GM13976 (cell line): ENCODE measurements around the gene SIAH3.

Experiments
- DNase-seq: peaks from one replicate; pipeline ENCODE4 v3.0.0; 2012; ENCODE audit warnings: low spot score
- CTCF ChIP-seq: IDR thresholded peaks from 2 replicates; pipeline ENCODE4 v1.5.1; 2012; ENCODE audit warnings: borderline replicate concordance, mild to moderate bottlenecking; ENCODE audit not compliant: insufficient read depth; ENCODE audit errors: extremely low read depth, missing control alignments, control extremely low read depth
- in situ Hi-C: fragments of 300-500 bp; cut with MboI; formaldehyde crosslinking; loops from one replicate; pipeline ENCODE4 v1.12.0; 2022; ENCODE audit warnings: low sequenced_read_pairs, mixed read lengths, inconsistent platforms; ENCODE audit not compliant: unreplicated experiment

The SIAH3 gene

GRCh38 chr13:45870232-45870631 is 18.7 kb upstream of the SIAH3 start:
- DNase-seq = no peak
- no peak for TF ChIP-seq CTCF
- in situ Hi-C loops = no loop called here

DNA sequence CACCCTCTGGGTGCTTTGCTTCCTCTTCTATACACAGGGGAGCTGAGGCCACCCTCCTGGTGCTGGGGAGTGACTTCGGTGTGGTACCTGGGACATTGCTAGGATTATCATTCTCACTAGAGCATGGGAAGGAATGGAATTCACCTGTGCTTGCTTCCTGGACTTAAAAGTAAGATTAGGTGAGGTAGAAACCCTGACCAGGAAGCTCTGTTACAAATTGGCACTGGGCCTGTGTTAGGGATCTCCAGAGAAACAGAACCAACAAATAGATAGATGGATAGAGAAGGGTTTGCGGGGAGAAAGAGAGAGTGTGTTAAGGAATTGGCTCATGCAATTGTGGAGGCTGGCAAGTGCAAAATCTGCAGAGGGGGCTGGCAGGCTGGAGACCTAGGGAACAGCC is 13.9 kb upstream of the SIAH3 start:
- no peak for DNase-seq
- in situ Hi-C loops = no loop called here
- no peak for TF ChIP-seq CTCF

GRCh38 chr13:45863709-45864590 is 12.4 kb upstream of the SIAH3 start:
- no peak for DNase-seq
- in situ Hi-C loops = no loop called here
- no peak for TF ChIP-seq CTCF

DNA sequence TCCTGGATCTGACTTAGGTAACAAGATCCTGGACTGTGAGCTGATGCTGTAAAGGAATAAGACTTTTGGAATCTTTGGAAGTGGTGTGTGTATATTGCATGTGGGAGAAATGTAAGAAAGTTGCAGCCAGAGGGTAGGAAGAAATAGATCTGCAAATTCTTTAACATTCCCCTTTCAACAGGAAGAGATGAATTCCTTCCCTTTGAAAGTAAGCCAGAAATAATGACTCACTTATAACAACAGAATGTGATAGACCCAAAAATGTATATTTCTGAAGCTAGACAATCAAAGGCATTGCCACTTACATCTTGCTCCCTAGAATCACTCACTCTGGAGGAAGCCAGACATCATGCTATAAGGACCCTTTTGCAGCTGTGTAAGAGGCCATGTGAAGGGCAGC is 9.8 kb upstream of the SIAH3 start:
- no peak for TF ChIP-seq CTCF
- in situ Hi-C loops = no loop called here
- DNase-seq = no peak

- TF ChIP-seq CTCF = no peak
- no peak for DNase-seq
- in situ Hi-C loops = no loop called here
These were observed 8.7 kb upstream of the SIAH3 start for GRCh38 chr13:45860240-45860639.

GRCh38 chr13:45859705-45860104 is 8.2 kb upstream of the SIAH3 start:
- in situ Hi-C loops = no loop called here

More at GRCh38 chr13:45859705-45860104, 8.2 kb upstream of the SIAH3 start:
- no peak for DNase-seq
- TF ChIP-seq CTCF = no peak
